ENCODE measurements around the gene TNNC1.

The TNNC1 gene

DNA sequence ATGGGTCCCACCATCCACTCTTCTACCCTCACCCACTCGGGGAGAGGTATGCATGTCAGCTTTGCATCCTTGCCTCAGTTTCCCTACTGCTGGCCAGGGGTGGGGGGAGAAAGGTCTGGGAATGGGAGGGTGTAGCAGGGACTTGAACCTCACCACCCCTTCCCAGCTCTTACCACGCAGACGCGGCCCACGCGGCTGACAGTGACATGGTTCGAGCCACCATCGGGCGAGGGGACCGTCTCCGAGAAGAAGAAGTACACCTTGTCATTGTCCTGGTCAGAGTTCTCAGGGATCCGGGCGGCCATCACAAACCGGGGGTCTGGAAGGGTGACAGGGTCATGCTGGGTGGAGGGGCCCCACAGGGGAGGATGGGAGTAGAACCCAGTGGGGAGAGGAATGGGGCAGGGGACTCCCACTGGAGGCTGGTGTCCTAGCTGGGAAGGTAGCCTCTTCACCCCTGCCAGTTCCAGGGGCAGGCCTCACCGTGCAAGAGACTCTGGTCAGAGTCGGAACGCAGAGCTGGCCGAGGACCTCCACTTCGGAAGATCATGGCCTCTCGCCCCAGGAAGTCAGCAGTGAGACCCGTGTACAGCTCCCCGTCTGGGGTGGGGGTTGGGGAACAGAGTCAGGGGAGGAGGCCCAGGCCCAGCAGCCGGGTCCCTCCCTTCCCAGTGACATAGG lies 12.6 kb downstream of the TNNC1 start:
- WGBS, 2 experiments = 93 to 95% methylated on average over 23 of the region's 23 CpGs
- no peaks in the 10 kb centered on the region for H3K27me3 ChIP-seq (ENCODE audit: control insufficient read depth, insufficient read depth, low read length, poor library complexity, severe bottlenecking)
- no peaks in the 10 kb centered on the region for H3K36me3 ChIP-seq (ENCODE audit: control insufficient read depth, insufficient read depth, low read length)
- H3K4me3 ChIP-seq (ENCODE audit: insufficient read depth, low read depth, low read length) = no peak overlapping the region
- H3K27ac ChIP-seq (ENCODE audit: insufficient read depth, low read depth, low read length, poor library complexity, severe bottlenecking) = no peak overlapping the region
- H3K4me1 ChIP-seq (ENCODE audit: control insufficient read depth, insufficient read depth, low read length) = peaks cover 7% of the 10 kb centered on the region
- H3K9me3 ChIP-seq (ENCODE audit: control insufficient read depth, low read length) = no peaks in the 10 kb centered on the region

- H3K27me3 ChIP-seq (ENCODE audit: control insufficient read depth, insufficient read depth, low read length, poor library complexity, severe bottlenecking) = no peaks in the 10 kb centered on the region
- peaks cover 7% of the 10 kb centered on the region for H3K4me1 ChIP-seq (ENCODE audit: control insufficient read depth, insufficient read depth, low read length)
- H3K36me3 ChIP-seq (ENCODE audit: control insufficient read depth, insufficient read depth, low read length) = no peaks in the 10 kb centered on the region
- no peak overlapping the region for H3K4me3 ChIP-seq (ENCODE audit: insufficient read depth, low read depth, low read length)
- no peak overlapping the region for H3K27ac ChIP-seq (ENCODE audit: insufficient read depth, low read depth, low read length, poor library complexity, severe bottlenecking)
- H3K9me3 ChIP-seq (ENCODE audit: control insufficient read depth, low read length) = no peaks in the 10 kb centered on the region
- 95 to 96% methylated on average over 14 of the region's 14 CpGs for WGBS, 2 experiments
These were observed 13.2 kb downstream of the TNNC1 start for GRCh38 chr3:52440671-52441070.

- Histone ChIP-seq H3K36me3 (ENCODE audit: control insufficient read depth, insufficient read depth, low read length) (no peaks in the 10 kb centered on the region), H3K27ac (ENCODE audit: insufficient read depth, low read depth, low read length, poor library complexity, severe bottlenecking) (no peak overlapping the region), H3K4me1 (ENCODE audit: control insufficient read depth, insufficient read depth, low read length) (peaks cover 7% of the 10 kb centered on the region), H3K9me3 (ENCODE audit: control insufficient read depth, low read length) (no peaks in the 10 kb centered on the region), H3K27me3 (ENCODE audit: control insufficient read depth, insufficient read depth, low read length, poor library complexity, severe bottlenecking) (no peaks in the 10 kb centered on the region), H3K4me3 (ENCODE audit: insufficient read depth, low read depth, low read length) (no peak overlapping the region)
- 94 to 95% methylated on average over 12 of the region's 12 CpGs for WGBS, 2 experiments
These were observed 13.6 kb downstream of the TNNC1 start for GRCh38 chr3:52440249-52440551.

- 93 to 94% methylated on average over 16 of the region's 16 CpGs for WGBS, 2 experiments
- Histone ChIP-seq H3K27me3 (ENCODE audit: control insufficient read depth, insufficient read depth, low read length, poor library complexity, severe bottlenecking) (no peaks in the 10 kb centered on the region), H3K4me1 (ENCODE audit: control insufficient read depth, insufficient read depth, low read length) (peaks cover 7% of the 10 kb centered on the region), H3K27ac (ENCODE audit: insufficient read depth, low read depth, low read length, poor library complexity, severe bottlenecking) (no peak overlapping the region), H3K9me3 (ENCODE audit: control insufficient read depth, low read length) (no peaks in the 10 kb centered on the region), H3K4me3 (ENCODE audit: insufficient read depth, low read depth, low read length) (no peak overlapping the region), H3K36me3 (ENCODE audit: control insufficient read depth, insufficient read depth, low read length) (no peaks in the 10 kb centered on the region)
These were observed 14.2 kb downstream of the TNNC1 start for GRCh38 chr3:52439426-52440248.

- WGBS, 2 experiments = 92 to 93% methylated on average over 9 of the region's 9 CpGs
- Histone ChIP-seq H3K9me3 (ENCODE audit: control insufficient read depth, low read length) (no peaks in the 10 kb centered on the region), H3K27me3 (ENCODE audit: control insufficient read depth, insufficient read depth, low read length, poor library complexity, severe bottlenecking) (no peaks in the 10 kb centered on the region), H3K4me1 (ENCODE audit: control insufficient read depth, insufficient read depth, low read length) (peaks cover 4% of the 10 kb centered on the region), H3K27ac (ENCODE audit: insufficient read depth, low read depth, low read length, poor library complexity, severe bottlenecking) (no peak overlapping the region), H3K36me3 (ENCODE audit: control insufficient read depth, insufficient read depth, low read length) (no peaks in the 10 kb centered on the region), H3K4me3 (ENCODE audit: insufficient read depth, low read depth, low read length) (no peak overlapping the region)
These were observed 15.0 kb downstream of the TNNC1 start for GRCh38 chr3:52438579-52439425.

DNA sequence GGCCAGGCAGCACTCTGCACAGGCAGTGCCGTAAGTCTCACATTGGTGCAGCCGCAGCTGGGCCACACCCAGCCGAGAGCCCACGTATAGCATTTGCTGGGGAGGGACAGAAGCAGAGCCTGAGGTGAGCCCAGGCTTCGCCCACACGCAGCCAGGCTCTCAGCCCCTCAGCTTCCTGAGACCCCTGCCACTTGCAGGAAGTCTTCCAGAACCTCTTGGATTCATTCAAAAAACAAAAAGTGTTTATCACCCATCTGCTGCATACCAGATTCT lies 15.8 kb downstream of the TNNC1 start:
- no peaks in the 10 kb centered on the region for H3K36me3 ChIP-seq (ENCODE audit: control insufficient read depth, insufficient read depth, low read length)
- H3K4me1 ChIP-seq (ENCODE audit: control insufficient read depth, insufficient read depth, low read length) = peaks cover 11% of the 10 kb centered on the region
- H3K27me3 ChIP-seq (ENCODE audit: control insufficient read depth, insufficient read depth, low read length, poor library complexity, severe bottlenecking) = no peaks in the 10 kb centered on the region
- no peak overlapping the region for H3K27ac ChIP-seq (ENCODE audit: insufficient read depth, low read depth, low read length, poor library complexity, severe bottlenecking)
- 94% methylated on average over 6 of the region's 6 CpGs for WGBS, 2 experiments
- H3K9me3 ChIP-seq (ENCODE audit: control insufficient read depth, low read length) = no peaks in the 10 kb centered on the region
- H3K4me3 ChIP-seq (ENCODE audit: insufficient read depth, low read depth, low read length) = no peak overlapping the region

DNA sequence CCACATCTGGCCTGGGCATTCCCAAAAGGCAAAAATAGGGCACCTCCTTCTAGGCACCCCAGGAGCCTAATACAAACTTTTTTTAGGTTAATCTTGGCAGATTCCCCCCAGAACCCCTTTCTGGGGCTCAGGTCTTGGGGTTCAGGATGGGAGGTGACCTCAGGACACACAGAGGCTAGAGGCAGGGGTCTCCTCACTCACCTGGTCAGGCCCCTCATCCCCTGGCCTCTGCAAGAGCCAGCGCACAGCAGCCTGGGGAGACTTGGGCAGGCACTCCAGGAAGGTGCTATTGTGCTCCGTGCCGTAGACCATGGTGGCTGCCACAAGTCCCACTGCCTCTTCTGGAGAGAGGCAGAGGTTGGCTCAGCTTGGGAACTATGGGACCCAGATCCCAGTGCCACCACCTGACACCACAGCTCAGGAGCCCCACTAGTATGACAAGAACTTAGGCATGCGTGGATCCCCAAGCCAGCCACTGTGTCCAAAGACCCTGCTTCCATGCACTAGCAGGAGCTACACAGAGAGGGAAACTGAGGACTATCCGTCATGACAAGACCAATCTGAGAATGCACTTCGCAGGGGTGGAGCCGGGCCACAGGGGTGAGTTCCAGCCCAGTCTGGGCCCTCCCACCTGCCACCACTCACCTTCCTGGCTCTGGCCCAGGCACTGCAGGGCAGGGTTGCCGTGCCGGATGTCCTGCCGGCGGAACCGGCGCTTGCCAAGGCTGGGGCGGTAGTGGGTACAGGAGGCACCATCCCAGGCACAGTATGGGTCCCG lies 16.3 kb downstream of the TNNC1 start:
- no peaks in the 10 kb centered on the region for H3K9me3 ChIP-seq (ENCODE audit: control insufficient read depth, low read length)
- no peaks in the 10 kb centered on the region for H3K36me3 ChIP-seq (ENCODE audit: control insufficient read depth, insufficient read depth, low read length)
- H3K27ac ChIP-seq (ENCODE audit: insufficient read depth, low read depth, low read length, poor library complexity, severe bottlenecking) = no peak overlapping the region
- H3K4me1 ChIP-seq (ENCODE audit: control insufficient read depth, insufficient read depth, low read length) = peaks cover 12% of the 10 kb centered on the region
- H3K27me3 ChIP-seq (ENCODE audit: control insufficient read depth, insufficient read depth, low read length, poor library complexity, severe bottlenecking) = no peaks in the 10 kb centered on the region
- H3K4me3 ChIP-seq (ENCODE audit: insufficient read depth, low read depth, low read length) = no peak overlapping the region
- WGBS, 2 experiments = 94 to 95% methylated on average over 15 of the region's 15 CpGs

- Histone ChIP-seq H3K4me1 (ENCODE audit: control insufficient read depth, insufficient read depth, low read length) (peaks cover 12% of the 10 kb centered on the region), H3K27me3 (ENCODE audit: control insufficient read depth, insufficient read depth, low read length, poor library complexity, severe bottlenecking) (no peaks in the 10 kb centered on the region), H3K36me3 (ENCODE audit: control insufficient read depth, insufficient read depth, low read length) (no peaks in the 10 kb centered on the region), H3K4me3 (ENCODE audit: insufficient read depth, low read depth, low read length) (no peak overlapping the region), H3K9me3 (ENCODE audit: control insufficient read depth, low read length) (no peaks in the 10 kb centered on the region), H3K27ac (ENCODE audit: insufficient read depth, low read depth, low read length, poor library complexity, severe bottlenecking) (no peak overlapping the region)
- WGBS, 2 experiments = 91% methylated on average over 12 to 13 of the region's 13 CpGs
These were observed 17.2 kb downstream of the TNNC1 start for GRCh38 chr3:52436500-52437149.

DNA sequence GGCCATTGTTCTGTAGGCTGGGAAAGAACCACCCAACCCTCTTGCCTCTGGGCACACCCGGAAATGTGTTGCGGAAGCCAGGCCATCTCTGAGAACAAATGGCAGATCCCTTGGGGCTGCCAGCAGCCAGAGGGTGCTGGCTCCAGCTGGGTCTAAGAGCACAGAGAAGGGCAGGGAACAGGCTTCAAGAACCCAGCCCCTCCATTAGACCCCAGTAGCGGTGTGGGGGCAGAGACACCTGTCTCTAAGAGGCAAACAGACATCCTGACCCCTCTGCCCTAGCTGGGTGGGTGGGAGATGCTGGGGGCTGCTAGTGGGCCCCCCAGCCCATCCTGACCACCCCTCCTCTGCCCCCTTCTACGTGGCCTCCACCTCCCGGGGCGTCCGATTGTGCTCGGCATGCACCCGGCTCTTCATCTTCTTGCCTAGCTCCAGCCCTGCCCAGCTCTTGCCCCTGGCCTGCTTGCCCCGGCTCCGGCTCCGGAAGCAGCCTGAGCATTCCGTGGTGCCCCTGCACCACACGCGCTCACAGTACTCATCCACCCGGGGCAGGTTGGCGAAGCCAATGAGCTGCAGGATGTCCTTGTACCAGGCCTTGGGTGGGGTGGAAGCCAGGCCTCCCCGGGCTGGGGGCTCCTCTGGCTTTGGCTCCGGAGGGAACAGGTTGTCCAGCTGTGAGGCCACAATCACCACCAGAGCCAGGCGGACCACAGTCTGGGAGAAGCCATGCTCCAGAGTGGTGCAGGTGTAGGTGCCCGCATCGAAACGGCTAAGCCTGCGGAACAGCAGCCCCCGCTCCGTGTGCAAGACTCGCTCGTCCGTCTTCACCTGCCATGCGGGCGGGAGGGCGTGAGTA lies 18.4 kb downstream of the TNNC1 start:
- Histone ChIP-seq H3K27me3 (ENCODE audit: control insufficient read depth, insufficient read depth, low read length, poor library complexity, severe bottlenecking) (no peaks in the 10 kb centered on the region), H3K36me3 (ENCODE audit: control insufficient read depth, insufficient read depth, low read length) (no peaks in the 10 kb centered on the region), H3K4me1 (ENCODE audit: control insufficient read depth, insufficient read depth, low read length) (peaks cover 12% of the 10 kb centered on the region), H3K27ac (ENCODE audit: insufficient read depth, low read depth, low read length, poor library complexity, severe bottlenecking) (no peak overlapping the region), H3K9me3 (ENCODE audit: control insufficient read depth, low read length) (no peaks in the 10 kb centered on the region), H3K4me3 (ENCODE audit: insufficient read depth, low read depth, low read length) (no peak overlapping the region)
- whole genome bisulfite sequencing, 2 experiments = 93 to 95% methylated on average over 32 of the region's 32 CpGs

Measured in ectodermal cell (in vitro differentiated cells).